ENCODE results near the gene VCAN. TPM values are rescaled to one million over a fixed set of nuclear protein-coding genes. Genes with fewer than 3 reads are reported as not detected.

VCAN gene
- total RNA-seq, 6 experiments from 2014 or later, result 18.8 to 25.5 (median 22.5) TPM

- H3K36me3 Mint-ChIP-seq (ENCODE audit: low read depth), result no peaks in the 10 kb centered on the region
- no peak overlapping the region for H3K27ac Mint-ChIP-seq
- DNase-seq, result no peak
- H3K27me3 Mint-ChIP-seq (ENCODE audit: insufficient read depth), result no peaks in the 10 kb centered on the region; the same call in 1 of the 2 replicates
- no peak for TF ChIP-seq CTCF (IDR thresholded peaks at IDR 0.05)
- no peaks in the 10 kb centered on the region for H3K4me1 Mint-ChIP-seq (ENCODE audit: low read depth)
- no peak overlapping the region for H3K4me3 Mint-ChIP-seq
- H3K9me3 Mint-ChIP-seq, result no peaks in the 10 kb centered on the region
These were observed 53.4 kb downstream of the VCAN start for GRCh38 chr5:83524991-83525390.

GRCh38 chr5:83526289-83526688 lies 54.7 kb downstream of the VCAN start:
- no peak for DNase-seq
- Mint-ChIP-seq H3K36me3 (ENCODE audit: low read depth) (no peaks in the 10 kb centered on the region), H3K27me3 (ENCODE audit: insufficient read depth) (no peaks in the 10 kb centered on the region), H3K9me3 (no peaks in the 10 kb centered on the region), H3K4me1 (ENCODE audit: low read depth) (no peaks in the 10 kb centered on the region), H3K4me3 (no peak overlapping the region), H3K27ac (no peak overlapping the region)
- TF ChIP-seq CTCF (IDR thresholded peaks at IDR 0.05), result no peak

GRCh38 chr5:83527221-83527620 lies 55.7 kb downstream of the VCAN start:
- Mint-ChIP-seq H3K4me3 (no peak overlapping the region), H3K27ac (no peak overlapping the region), H3K4me1 (ENCODE audit: low read depth) (no peaks in the 10 kb centered on the region), H3K27me3 (ENCODE audit: insufficient read depth) (no peaks in the 10 kb centered on the region), H3K9me3 (no peaks in the 10 kb centered on the region), H3K36me3 (ENCODE audit: low read depth) (no peaks in the 10 kb centered on the region)
- DNase-seq, result no peak
- no peak for TF ChIP-seq CTCF (IDR thresholded peaks at IDR 0.05)

GRCh38 chr5:83527722-83528438 lies 56.3 kb downstream of the VCAN start:
- Mint-ChIP-seq H3K4me1 (ENCODE audit: low read depth) (no peaks in the 10 kb centered on the region), H3K9me3 (no peaks in the 10 kb centered on the region), H3K4me3 (no peak overlapping the region), H3K27ac (no peak overlapping the region), H3K27me3 (ENCODE audit: insufficient read depth) (no peaks in the 10 kb centered on the region), H3K36me3 (ENCODE audit: low read depth) (no peaks in the 10 kb centered on the region)
- DNase-seq, result no peak
- TF ChIP-seq CTCF (IDR thresholded peaks at IDR 0.05), result no peak

- Mint-ChIP-seq H3K27ac (no peak overlapping the region), H3K4me1 (ENCODE audit: low read depth) (no peaks in the 10 kb centered on the region), H3K36me3 (ENCODE audit: low read depth) (no peaks in the 10 kb centered on the region), H3K9me3 (no peaks in the 10 kb centered on the region), H3K27me3 (ENCODE audit: insufficient read depth) (peaks cover 2% of the 10 kb centered on the region; the same call in 1 of the 2 replicates), H3K4me3 (no peak overlapping the region)
- no peak for TF ChIP-seq CTCF (IDR thresholded peaks at IDR 0.05)
- DNase-seq, result no peak
These were observed 56.9 kb downstream of the VCAN start for GRCh38 chr5:83528439-83528769.
